CD4-positive, CD25-positive, alpha-beta regulatory T cell (primary cell): ENCODE data around the gene CIDEA. TPM values are rescaled to one million over a fixed set of nuclear protein-coding genes. Genes with fewer than 3 reads are reported as not detected.
A peak's percentile ranks its signal among the peaks of the same experiment; 100 is the strongest.

Experiments
- ATAC-seq, 2 donors: fragments of 150-1000 bp; cut with Tn5 transposase; one replicate each; pipeline ENCODE4 v1.10.0; 2021; ENCODE audit warnings: low read depth in 2 of 2, moderate number of reproducible peaks in 2 of 2, moderate library complexity in 1 of 2
- DNase-seq, 3 donors: peaks; one replicate each; pipeline versions ENCODE4 v3.0.0 to v3.0.0-alpha.2; 2012 to 2022; ENCODE audit warnings: mixed read lengths in 1 of 3
- H3K27ac ChIP-seq: one replicate; pipeline ENCODE4 v1.7.0; 2013; ENCODE audit warnings: mild to moderate bottlenecking, low read length; ENCODE audit not compliant: insufficient read depth, poor library complexity, severe bottlenecking
- H3K27me3 ChIP-seq: one replicate; pipeline ENCODE4 v1.7.0; 2013; ENCODE audit warnings: low read length; ENCODE audit not compliant: control insufficient read depth, insufficient read depth
- H3K36me3 ChIP-seq: one replicate; pipeline ENCODE4 v1.7.0; 2013; ENCODE audit warnings: mild to moderate bottlenecking, low read length, moderate library complexity; ENCODE audit not compliant: control insufficient read depth, insufficient read depth
- H3K4me1 ChIP-seq: 2 replicates; pipeline ENCODE4 v1.7.0; 2013; ENCODE audit warnings: mild to moderate bottlenecking, low read length; ENCODE audit not compliant: insufficient read depth, control insufficient read depth, poor library complexity, severe bottlenecking
- H3K4me3 ChIP-seq: one replicate; pipeline ENCODE4 v1.7.0; 2013; ENCODE audit warnings: low read depth, mild to moderate bottlenecking, low read length, moderate library complexity
- H3K9me3 ChIP-seq, 2 experiments: 1 replicate in 1 of 2; 2 replicates in 1 of 2; pipeline ENCODE4 v1.7.0; 2013; ENCODE audit warnings: low read length in 2 of 2, mild to moderate bottlenecking in 1 of 2, moderate library complexity in 1 of 2; ENCODE audit not compliant: control insufficient read depth in 2 of 2
- H3K27ac Mint-ChIP-seq, 3 donors: one replicate each; pipeline ENCODE4 v1.8.0; 2020 to 2022; ENCODE audit warnings: mild to moderate bottlenecking in 3 of 3, mixed read lengths in 3 of 3, moderate library complexity in 2 of 3
- H3K27me3 Mint-ChIP-seq: one replicate; pipeline ENCODE4 v1.8.0; 2022; ENCODE audit warnings: mild to moderate bottlenecking, mixed read lengths
- H3K36me3 Mint-ChIP-seq: one replicate; pipeline ENCODE4 v1.8.0; 2020; ENCODE audit warnings: mixed read lengths
- H3K4me1 Mint-ChIP-seq, 4 donors: one replicate each; pipeline ENCODE4 v1.8.0; 2020 to 2022; ENCODE audit warnings: mixed read lengths in 4 of 4, mild to moderate bottlenecking in 1 of 4
- H3K4me3 Mint-ChIP-seq, 4 donors: one replicate each; pipeline ENCODE4 v1.8.0; 2020 to 2022; ENCODE audit warnings: mild to moderate bottlenecking in 4 of 4, mixed read lengths in 4 of 4, moderate library complexity in 3 of 4
- H3K9me3 Mint-ChIP-seq, 7 donors: one replicate each; pipeline ENCODE4 v1.8.0; 2020 to 2022; ENCODE audit warnings: mixed read lengths in 7 of 7, mild to moderate bottlenecking in 3 of 7, moderate library complexity in 2 of 7
- polyA plus RNA-seq, 4 donors: library from polyadenylated mRNA; unstranded; fragments of 300-500 nt; fragmentation: Illumina TruSeq; gene quantifications; one replicate each; pipeline ENCODE4 v1.2.3, GENCODE V29; 2021
- total RNA-seq: library from RNA; stranded (reverse); gene quantifications from one replicate; pipeline ENCODE4 v1.2.3, GENCODE V29; 2022

CIDEA gene
- total and polyA plus RNA-seq, 5 donors from 2014 or later = not detected

DNA sequence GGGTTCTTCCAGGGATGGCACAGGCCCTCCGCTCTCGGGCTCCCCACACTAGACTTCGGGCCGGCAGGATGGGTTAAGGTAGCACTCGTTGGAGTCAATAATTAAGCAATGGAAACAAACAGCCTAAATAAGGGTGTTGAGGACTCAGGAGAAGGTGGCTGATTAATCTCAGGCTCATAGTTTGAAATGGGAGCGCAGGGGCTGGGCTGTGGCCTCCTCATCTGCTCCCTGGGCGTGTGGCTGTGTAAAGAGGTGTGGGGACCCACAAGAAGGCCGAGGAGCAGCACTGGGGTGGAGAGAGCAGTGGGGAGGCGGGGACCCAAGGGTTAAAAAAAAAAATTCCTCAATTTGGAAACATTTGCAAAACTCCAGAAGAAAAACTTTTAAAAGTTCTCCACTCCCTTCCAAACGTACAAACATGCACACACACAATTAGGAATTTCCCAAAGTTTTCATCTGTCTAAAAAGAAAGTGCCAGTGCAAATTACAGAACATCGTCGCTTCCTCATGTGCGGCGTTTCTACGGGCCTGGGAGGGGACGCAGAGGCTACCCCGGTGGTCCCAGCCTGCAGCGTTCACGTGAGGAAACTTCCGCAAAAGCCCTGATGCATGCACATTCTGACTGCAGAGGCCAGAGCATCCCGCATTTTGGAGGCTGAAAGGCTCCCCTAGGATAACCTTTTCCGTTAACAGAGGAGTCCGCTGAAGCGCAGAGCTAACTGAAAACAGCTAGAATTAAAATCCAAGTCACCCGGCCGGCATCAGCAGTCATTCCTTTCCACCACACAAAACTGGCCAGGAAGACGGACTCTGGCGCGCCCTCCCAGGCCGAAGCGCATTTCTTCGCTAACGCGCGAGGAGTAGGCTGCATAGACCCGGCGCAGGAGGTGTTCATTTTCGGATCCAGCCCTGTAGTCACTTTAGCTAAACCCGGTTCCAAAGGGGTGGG lies 52.9 kb downstream of the CIDEA start:
- peaks cover 64% of the 10 kb centered on the region for H3K27me3 Mint-ChIP-seq
- no peak overlapping the region for H3K4me3 ChIP-seq
- ATAC-seq = no peak

DNA sequence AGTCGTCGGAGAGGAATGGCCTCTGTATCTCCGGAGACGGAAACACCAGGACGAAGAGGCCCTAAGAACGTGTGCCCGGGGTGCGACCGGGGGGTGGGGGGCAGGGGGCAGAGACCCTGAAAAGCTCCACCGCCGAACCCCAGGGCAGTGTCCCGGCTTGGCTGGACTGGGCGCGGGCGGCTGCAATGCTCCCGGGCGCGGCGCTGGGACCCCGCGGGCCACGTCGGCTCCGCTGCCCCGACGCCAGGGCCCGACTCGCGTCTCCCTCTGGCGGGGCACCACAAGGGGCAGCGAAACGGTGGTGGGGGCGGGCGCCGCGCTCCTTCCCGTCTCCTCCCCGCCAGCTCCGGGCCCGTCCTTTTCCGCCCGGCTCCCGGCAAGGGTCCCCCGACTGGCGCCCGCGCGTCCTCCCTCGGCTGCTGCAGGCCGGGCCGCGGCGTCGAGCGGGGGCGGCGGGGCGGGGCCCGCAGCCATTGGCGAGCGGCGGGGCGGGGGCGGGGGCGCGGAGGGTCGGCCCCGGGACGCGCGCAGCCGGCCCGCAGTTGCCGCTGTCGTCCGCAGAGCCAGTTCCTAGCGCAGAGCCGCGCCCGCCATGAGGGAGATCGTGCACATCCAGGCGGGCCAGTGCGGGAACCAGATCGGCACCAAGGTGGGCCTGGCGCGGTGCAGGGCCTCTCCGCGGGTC lies 53.7 kb downstream of the CIDEA start, which contains the start of gene TUBB6:
TSS of gene TUBB6 (plus strand) at position 541 of the 685 bp plus-strand sequence. CDS start at position 593, 52 bp downstream.
- peak in 1 of 2 donors; percentile 35 for ATAC-seq
- Histone ChIP-seq H3K27ac (no peak within 1 kb of the TSS), H3K9me3 (peaks cover 6 to 10% of the 10 kb centered on the region in 2 experiments), H3K36me3 (no peaks in the 10 kb centered on the region), H3K4me1 (peaks cover 13% of the 10 kb centered on the region), H3K4me3 (no peak within 1 kb of the TSS), H3K27me3 (peaks cover 11% of the 10 kb centered on the region)
- peak within 1 kb of the TSS in 1 of 3 donors; percentile 71 for H3K27ac Mint-ChIP-seq
- no peaks in the 10 kb centered on the region for H3K36me3 Mint-ChIP-seq
- H3K4me3 Mint-ChIP-seq = peak within 1 kb of the TSS; percentile 60 to 77 (median 70)
- DNase-seq = peak in 1 of 3 donors; percentile 23
- peaks cover 0 to 12% (median 9%) of the 10 kb centered on the region in 4 donors for H3K4me1 Mint-ChIP-seq
- H3K27me3 Mint-ChIP-seq = peaks cover 69% of the 10 kb centered on the region
- peaks cover 0 to 6% (median 3%) of the 10 kb centered on the region in 7 donors for H3K9me3 Mint-ChIP-seq

More for the DNA sequence above, 52.9 kb downstream of the CIDEA start:
- peak overlapping the region in 1 of 3 donors; percentile 84 for H3K27ac Mint-ChIP-seq
- no peak overlapping the region for H3K27ac ChIP-seq
- H3K4me1 ChIP-seq = peaks cover 13% of the 10 kb centered on the region
- DNase-seq = no peak
- H3K4me1 Mint-ChIP-seq = peaks cover 0 to 12% (median 9%) of the 10 kb centered on the region in 4 donors
- H3K36me3 Mint-ChIP-seq = no peaks in the 10 kb centered on the region
- H3K9me3 Mint-ChIP-seq = peaks cover 0 to 6% (median 3%) of the 10 kb centered on the region in 7 donors
- peak overlapping the region; percentile 60 to 77 (median 70) for H3K4me3 Mint-ChIP-seq
- peaks cover 11% of the 10 kb centered on the region for H3K27me3 ChIP-seq
- H3K9me3 ChIP-seq = peaks cover 2 to 4% of the 10 kb centered on the region in 2 experiments
- no peaks in the 10 kb centered on the region for H3K36me3 ChIP-seq

DNA sequence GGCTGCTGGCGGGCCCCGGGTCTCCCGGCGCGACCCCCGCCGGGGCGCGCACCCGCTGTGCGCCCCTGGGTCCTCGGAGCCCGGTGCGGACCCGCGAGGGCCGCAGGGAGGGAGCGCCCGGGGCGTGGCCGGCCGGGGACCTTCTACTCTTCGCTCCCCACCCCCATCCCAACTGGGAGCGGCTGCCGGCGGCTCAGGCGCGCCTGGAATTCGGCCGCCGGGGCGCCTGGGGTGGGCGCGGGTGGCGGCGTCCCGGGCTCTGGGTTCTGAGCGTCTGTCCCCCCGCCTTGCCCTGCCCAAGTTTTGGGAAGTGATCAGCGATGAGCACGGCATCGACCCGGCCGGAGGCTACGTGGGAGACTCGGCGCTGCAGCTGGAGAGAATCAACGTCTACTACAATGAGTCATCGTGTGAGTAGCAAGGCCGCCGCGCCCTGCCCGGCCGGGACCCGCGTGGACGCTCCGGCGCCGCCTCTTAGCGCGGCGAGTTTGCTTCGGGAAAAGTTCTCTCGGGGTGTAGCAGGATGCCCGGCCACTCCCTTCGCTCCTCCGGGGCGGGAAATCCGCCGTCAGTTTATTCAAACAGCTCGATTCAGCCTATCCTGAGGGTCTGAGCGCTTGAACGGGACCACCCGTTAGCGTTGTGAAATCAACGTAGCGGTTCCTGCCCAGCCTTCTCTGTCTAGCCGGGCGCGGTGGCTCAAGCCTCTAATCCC lies 54.4 kb downstream of the CIDEA start:
- Mint-ChIP-seq H3K9me3 (peaks cover 0 to 9% (median 6%) of the 10 kb centered on the region in 7 donors), H3K27me3 (peaks cover 74% of the 10 kb centered on the region), H3K27ac (peak overlapping the region in 1 of 3 donors; percentile 32), H3K4me1 (peaks cover 0 to 12% (median 9%) of the 10 kb centered on the region in 4 donors), H3K4me3 (peak overlapping the region in 1 of 4 donors; percentile 26), H3K36me3 (no peaks in the 10 kb centered on the region)
- Histone ChIP-seq H3K4me3 (no peak overlapping the region), H3K27me3 (peaks cover 11% of the 10 kb centered on the region), H3K27ac (no peak overlapping the region), H3K4me1 (peaks cover 13% of the 10 kb centered on the region), H3K36me3 (no peaks in the 10 kb centered on the region), H3K9me3 (peaks cover 8 to 10% of the 10 kb centered on the region in 2 experiments)
- peak in 1 of 2 donors; percentile 35 for ATAC-seq
- peak in 1 of 3 donors; percentile 31 for DNase-seq

DNA sequence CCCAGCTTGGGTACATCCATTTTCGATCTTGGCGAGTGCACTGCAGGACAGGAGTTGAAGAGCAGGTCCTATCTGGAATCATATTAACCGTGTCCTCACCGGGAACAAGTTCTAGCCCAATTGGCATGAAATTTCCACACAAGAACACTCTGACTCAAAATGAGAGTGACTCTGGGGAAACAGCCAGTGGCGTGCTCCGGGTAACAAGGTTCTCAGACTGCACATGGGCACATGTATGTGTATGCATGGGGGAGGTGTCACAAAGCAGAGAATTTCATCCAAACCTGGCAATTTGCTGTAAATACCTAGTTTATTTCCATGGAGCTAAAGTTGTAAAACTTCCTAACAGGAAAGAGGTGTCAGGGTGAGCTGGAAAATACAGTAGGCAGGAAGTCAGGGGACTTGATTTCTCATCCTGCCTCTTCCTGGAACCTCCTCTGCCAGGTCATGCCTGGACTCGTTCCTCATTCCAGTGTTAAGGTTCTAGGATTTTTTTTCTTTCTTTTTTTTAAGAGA lies 55.6 kb downstream of the CIDEA start:
- Histone ChIP-seq H3K4me1 (peaks cover 13% of the 10 kb centered on the region), H3K27ac (no peak overlapping the region), H3K4me3 (no peak overlapping the region), H3K27me3 (peaks cover 11% of the 10 kb centered on the region), H3K9me3 (peaks cover 8 to 10% of the 10 kb centered on the region in 2 experiments), H3K36me3 (no peaks in the 10 kb centered on the region)
- Mint-ChIP-seq H3K4me1 (peaks cover 0 to 12% (median 9%) of the 10 kb centered on the region in 4 donors), H3K36me3 (no peaks in the 10 kb centered on the region), H3K9me3 (peaks cover 0 to 9% (median 6%) of the 10 kb centered on the region in 7 donors), H3K27ac (no peak overlapping the region), H3K27me3 (peaks cover 68% of the 10 kb centered on the region), H3K4me3 (peak overlapping the region in 1 of 4 donors; percentile 11)
- DNase-seq (no peak), ATAC-seq (no peak)

DNA sequence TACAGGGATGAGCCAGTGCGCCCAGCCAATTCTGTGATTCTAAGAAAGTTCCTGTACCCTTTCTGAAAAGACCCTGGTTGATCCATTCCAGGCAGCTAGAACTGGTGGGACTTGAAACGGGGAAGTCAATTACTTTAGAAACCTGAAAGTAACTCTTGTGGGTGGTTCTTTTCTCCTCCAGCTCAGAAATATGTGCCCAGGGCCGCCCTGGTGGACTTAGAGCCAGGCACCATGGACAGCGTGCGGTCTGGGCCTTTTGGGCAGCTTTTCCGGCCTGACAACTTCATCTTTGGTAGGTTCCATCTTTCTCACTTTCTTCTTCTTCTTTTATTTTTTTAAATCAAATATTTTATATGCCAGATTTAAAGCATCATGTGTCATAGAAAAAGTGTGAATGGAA lies 56.6 kb downstream of the CIDEA start:
- ATAC-seq (no peak), DNase-seq (no peak)
- H3K9me3 Mint-ChIP-seq = peaks cover 0 to 9% (median 6%) of the 10 kb centered on the region in 7 donors
- H3K36me3 Mint-ChIP-seq = no peaks in the 10 kb centered on the region
- peak overlapping the region in 1 of 4 donors; percentile 46 for H3K4me3 Mint-ChIP-seq
- Histone ChIP-seq H3K36me3 (no peaks in the 10 kb centered on the region), H3K4me3 (no peak overlapping the region), H3K4me1 (peaks cover 13% of the 10 kb centered on the region), H3K27me3 (peaks cover 11% of the 10 kb centered on the region), H3K9me3 (peaks cover 8 to 10% of the 10 kb centered on the region in 2 experiments), H3K27ac (no peak overlapping the region)
- peaks cover 61% of the 10 kb centered on the region for H3K27me3 Mint-ChIP-seq
- no peak overlapping the region for H3K27ac Mint-ChIP-seq
- H3K4me1 Mint-ChIP-seq = peaks cover 0 to 12% (median 9%) of the 10 kb centered on the region in 4 donors

DNA sequence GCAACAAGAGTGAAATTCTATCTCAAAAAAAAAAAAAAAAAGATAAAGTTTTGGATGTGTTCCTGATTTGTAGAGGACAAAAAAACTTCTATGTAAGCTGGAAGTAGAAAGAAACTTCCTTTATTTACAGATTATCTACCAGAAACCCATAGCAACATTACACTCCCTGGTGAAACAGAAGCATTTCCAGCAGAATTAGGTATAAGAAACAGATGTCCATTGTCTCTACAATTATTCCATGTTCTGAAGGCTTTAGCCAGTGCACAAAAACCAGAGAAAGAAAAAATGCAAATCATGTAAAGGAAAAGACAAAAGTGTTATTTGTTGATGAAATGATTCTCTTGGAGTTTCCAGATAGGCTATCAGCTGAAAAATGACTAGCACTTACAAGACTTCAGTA lies 58.8 kb downstream of the CIDEA start:
- ATAC-seq = no peak
- Mint-ChIP-seq H3K4me3 (no peak overlapping the region), H3K9me3 (peaks cover 0 to 9% (median 6%) of the 10 kb centered on the region in 7 donors), H3K27me3 (peaks cover 42% of the 10 kb centered on the region), H3K36me3 (no peaks in the 10 kb centered on the region), H3K27ac (no peak overlapping the region), H3K4me1 (no peaks in the 10 kb centered on the region)
- no peak overlapping the region for H3K4me3 ChIP-seq
- DNase-seq = no peak
- no peaks in the 10 kb centered on the region for H3K36me3 ChIP-seq
- H3K27ac ChIP-seq = no peak overlapping the region
- peaks cover 6% of the 10 kb centered on the region for H3K4me1 ChIP-seq
- H3K9me3 ChIP-seq = peaks cover 8 to 10% of the 10 kb centered on the region in 2 experiments
- peaks cover 6% of the 10 kb centered on the region for H3K27me3 ChIP-seq
